IPS DF 6.9 (cell line): ENCODE results near the gene BBS10.

Experiments
- DNase-seq: peaks from one replicate; pipeline ENCODE4 v3.0.0-alpha.2; 2013; ENCODE audit warnings: low read depth, low spot score
- H3K27ac ChIP-seq: one replicate; pipeline ENCODE4 v1.5.1; 2013; ENCODE audit warnings: low read length, control low read depth
- H3K27me3 ChIP-seq: 2 replicates; pipeline ENCODE4 v1.6.1; 2013; ENCODE audit warnings: mild to moderate bottlenecking, low read length; ENCODE audit not compliant: control insufficient read depth, insufficient read depth
- H3K36me3 ChIP-seq: 2 replicates; pipeline ENCODE4 v1.6.1; 2013; ENCODE audit warnings: low read length; ENCODE audit not compliant: control insufficient read depth, insufficient read depth
- H3K4me1 ChIP-seq: 2 replicates; pipeline ENCODE4 v1.6.1; 2013; ENCODE audit warnings: low read length; ENCODE audit not compliant: control insufficient read depth, insufficient read depth
- H3K4me3 ChIP-seq: 2 replicates; pipeline ENCODE4 v1.5.1; 2013; ENCODE audit warnings: mild to moderate bottlenecking, low read length
- H3K9me3 ChIP-seq: 2 replicates; pipeline ENCODE4 v1.6.1; 2013; ENCODE audit warnings: low read length, inconsistent platforms; ENCODE audit not compliant: control insufficient read depth, insufficient read depth
- WGBS: extraction: QIAGEN DNeasy Blood & Tissue Kit; methylation state at CpG from one replicate; pipeline ENCODE4 v1.1.7; 2013; ENCODE audit warnings: mixed read lengths, missing lambda C conversion rate; ENCODE audit not compliant: insufficient read length, insufficient coverage; 5-methylcytosine and 5-hydroxymethylcytosine counted together

Gene BBS10

GRCh38 chr12:76311796-76312195 lies 36.4 kb downstream of the BBS10 start:
- H3K4me3 ChIP-seq, result no peak overlapping the region
- no peak for DNase-seq
- no peaks in the 10 kb centered on the region for H3K4me1 ChIP-seq
- H3K27me3 ChIP-seq, result no peaks in the 10 kb centered on the region
- no peaks in the 10 kb centered on the region for H3K36me3 ChIP-seq
- no CpG with 5 or more reads among the region's 3 CpGs for WGBS
- H3K9me3 ChIP-seq, result no peaks in the 10 kb centered on the region
- H3K27ac ChIP-seq, result no peak overlapping the region

GRCh38 chr12:76310110-76310509 lies 38.1 kb downstream of the BBS10 start:
- H3K27ac ChIP-seq, result no peak overlapping the region
- no peaks in the 10 kb centered on the region for H3K27me3 ChIP-seq
- H3K36me3 ChIP-seq, result no peaks in the 10 kb centered on the region
- DNase-seq, result no peak
- H3K9me3 ChIP-seq, result no peaks in the 10 kb centered on the region
- no peaks in the 10 kb centered on the region for H3K4me1 ChIP-seq
- no peak overlapping the region for H3K4me3 ChIP-seq

GRCh38 chr12:76308866-76309265 lies 39.3 kb downstream of the BBS10 start:
- no peaks in the 10 kb centered on the region for H3K4me1 ChIP-seq
- no peaks in the 10 kb centered on the region for H3K36me3 ChIP-seq
- no peak for DNase-seq
- WGBS, result no CpG with 5 or more reads among the region's 3 CpGs
- H3K27ac ChIP-seq, result no peak overlapping the region
- H3K4me3 ChIP-seq, result no peak overlapping the region
- H3K9me3 ChIP-seq, result no peaks in the 10 kb centered on the region
- no peaks in the 10 kb centered on the region for H3K27me3 ChIP-seq

GRCh38 chr12:76307083-76307482 lies 41.1 kb downstream of the BBS10 start:
- H3K27me3 ChIP-seq, result no peaks in the 10 kb centered on the region
- H3K27ac ChIP-seq, result no peak overlapping the region
- H3K4me1 ChIP-seq, result no peaks in the 10 kb centered on the region
- H3K4me3 ChIP-seq, result no peak overlapping the region
- H3K9me3 ChIP-seq, result no peaks in the 10 kb centered on the region
- no peaks in the 10 kb centered on the region for H3K36me3 ChIP-seq
- no CpG with 5 or more reads among the region's 1 CpG for WGBS
- DNase-seq, result no peak

DNA sequence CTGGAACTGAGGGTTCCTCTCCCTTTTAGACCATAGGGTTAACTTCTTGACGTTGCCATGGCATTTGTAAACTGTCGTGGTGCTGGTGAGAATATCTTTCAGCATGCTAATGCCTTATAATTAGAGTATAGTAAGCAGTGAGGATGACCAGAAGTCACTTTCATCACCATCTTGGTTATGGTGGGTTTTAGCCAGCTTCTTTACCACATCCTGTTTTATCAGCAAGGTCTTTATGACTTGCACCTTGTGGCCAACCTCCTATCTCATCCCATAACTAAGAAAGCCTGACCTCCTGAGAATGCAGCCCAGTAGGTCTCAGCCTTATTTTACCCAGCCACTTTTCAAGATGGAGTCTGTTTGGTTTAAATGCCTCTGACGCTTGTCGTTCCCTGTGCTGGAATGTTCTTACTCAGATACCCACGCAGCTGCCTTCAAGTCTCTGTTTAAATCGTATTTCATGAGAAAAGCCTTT lies 44.2 kb downstream of the BBS10 start:
- DNase-seq, result no peak
- no CpG with 5 or more reads among the region's 6 CpGs for WGBS
- H3K4me3 ChIP-seq, result no peak overlapping the region
- H3K4me1 ChIP-seq, result no peaks in the 10 kb centered on the region
- no peaks in the 10 kb centered on the region for H3K36me3 ChIP-seq
- no peaks in the 10 kb centered on the region for H3K27me3 ChIP-seq
- no peak overlapping the region for H3K27ac ChIP-seq
- no peaks in the 10 kb centered on the region for H3K9me3 ChIP-seq

- WGBS, result no CpG with 5 or more reads among the region's 2 CpGs
- no peaks in the 10 kb centered on the region for H3K27me3 ChIP-seq
- no peak for DNase-seq
These were observed 44.9 kb downstream of the BBS10 start for GRCh38 chr12:76303365-76303764.

DNA sequence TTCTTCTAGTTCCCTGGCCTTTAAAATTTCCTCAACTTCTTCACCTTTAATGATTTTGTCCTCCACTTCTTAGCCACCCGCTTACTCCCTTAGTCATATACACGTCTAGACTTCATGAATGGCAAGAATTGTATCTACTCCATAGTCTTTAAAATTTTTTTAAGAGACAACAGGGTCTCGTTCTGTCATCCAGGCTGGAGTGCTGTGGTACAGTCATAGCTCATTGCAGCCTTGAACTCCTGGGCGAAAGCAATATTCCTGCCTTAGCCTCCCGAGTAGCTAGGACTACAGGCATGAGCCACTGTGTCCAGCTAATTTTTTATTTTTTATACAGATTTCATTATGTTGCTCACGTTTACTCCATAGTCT lies 47.9 kb downstream of the BBS10 start:
- H3K27ac ChIP-seq, result no peak overlapping the region
- WGBS, result no CpG with 5 or more reads among the region's 6 CpGs
- H3K36me3 ChIP-seq, result no peaks in the 10 kb centered on the region
- no peak for DNase-seq
- H3K4me3 ChIP-seq, result no peak overlapping the region
- H3K9me3 ChIP-seq, result no peaks in the 10 kb centered on the region
- H3K4me1 ChIP-seq, result no peaks in the 10 kb centered on the region
- no peaks in the 10 kb centered on the region for H3K27me3 ChIP-seq

More at GRCh38 chr12:76303365-76303764, 44.9 kb downstream of the BBS10 start:
- Histone ChIP-seq H3K27ac (no peak overlapping the region), H3K4me3 (no peak overlapping the region), H3K4me1 (no peaks in the 10 kb centered on the region), H3K9me3 (no peaks in the 10 kb centered on the region), H3K36me3 (no peaks in the 10 kb centered on the region)

DNA sequence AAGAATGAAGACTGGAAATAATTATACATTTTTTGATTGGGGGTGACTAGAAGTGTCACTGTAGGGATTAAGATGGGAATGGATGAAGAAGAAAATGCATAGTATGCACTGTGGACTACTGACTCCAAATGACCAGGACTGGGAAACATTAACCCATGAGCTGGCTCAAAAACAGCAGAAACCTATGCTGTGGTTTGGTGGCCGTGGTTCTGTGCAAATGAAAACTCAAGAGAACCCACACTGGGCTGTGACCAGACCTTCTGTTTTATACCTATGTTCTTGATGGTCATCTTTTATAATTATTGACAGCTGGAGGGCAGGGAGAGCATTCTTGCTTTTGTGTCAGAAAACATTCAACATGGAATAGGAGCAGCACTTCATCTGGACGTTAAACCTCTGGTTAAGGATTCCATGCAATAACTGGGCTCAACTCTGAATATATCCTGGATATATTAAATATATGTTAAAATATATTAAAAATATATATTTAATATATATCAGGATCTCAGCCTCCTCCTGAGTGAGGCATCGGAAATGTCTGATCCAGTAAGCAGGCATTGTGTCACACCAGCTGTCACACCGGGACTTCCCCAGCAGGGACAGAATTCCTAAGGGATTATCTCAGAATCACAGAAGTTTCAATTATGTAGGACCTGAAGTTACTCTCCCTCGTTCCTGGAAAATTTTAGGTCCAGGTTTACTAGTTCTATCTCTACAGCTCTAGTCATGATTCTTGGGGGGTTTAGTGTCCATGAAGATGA lies 48.5 kb downstream of the BBS10 start:
- no peaks in the 10 kb centered on the region for H3K36me3 ChIP-seq
- no peak overlapping the region for H3K27ac ChIP-seq
- WGBS, result no CpG with 5 or more reads among the region's 5 CpGs
- H3K9me3 ChIP-seq, result no peaks in the 10 kb centered on the region
- no peak overlapping the region for H3K4me3 ChIP-seq
- no peak for DNase-seq
- no peaks in the 10 kb centered on the region for H3K4me1 ChIP-seq
- no peaks in the 10 kb centered on the region for H3K27me3 ChIP-seq
